Thymus (tissue), 11 donors: ENCODE measurements around the gene CPLX3. TPM values are rescaled to one million over a fixed set of nuclear protein-coding genes. Genes with fewer than 3 reads are reported as not detected.

Source experiments
- DNase-seq, 9 donors: peaks; one replicate each; pipeline ENCODE4 v3.0.0-alpha.2; 2013; ENCODE audit warnings: low spot score in 9 of 9, low read depth in 6 of 9, missing footprints in 1 of 9
- H3K27ac ChIP-seq, 2 donors: one replicate each; pipeline ENCODE4 v1.5.1; 2013; ENCODE audit warnings: control low read depth in 1 of 2, low read depth in 1 of 2, low read length in 1 of 2, mild to moderate bottlenecking in 1 of 2, moderate library complexity in 1 of 2
- H3K27me3 ChIP-seq, 2 donors: one replicate each; pipeline ENCODE4 v1.5.1; 2013; ENCODE audit warnings: low read length in 1 of 2; ENCODE audit not compliant: control insufficient read depth in 2 of 2, insufficient read depth in 1 of 2
- H3K36me3 ChIP-seq, 2 donors: one replicate each; pipeline ENCODE4 v1.5.1; 2013; ENCODE audit warnings: low read length in 1 of 2, mild to moderate bottlenecking in 1 of 2, moderate library complexity in 1 of 2; ENCODE audit not compliant: control insufficient read depth in 2 of 2, insufficient read depth in 2 of 2
- H3K4me1 ChIP-seq, 2 donors: one replicate each; pipeline ENCODE4 v1.5.1; 2013; ENCODE audit warnings: low read length in 2 of 2; ENCODE audit not compliant: control insufficient read depth in 2 of 2, insufficient read depth in 2 of 2
- H3K4me3 ChIP-seq, 2 donors: one replicate each; pipeline ENCODE4 v1.5.1; 2013; ENCODE audit warnings: low read length in 2 of 2, control low read depth in 1 of 2, mild to moderate bottlenecking in 1 of 2
- H3K9me3 ChIP-seq, 2 donors: one replicate each; pipeline ENCODE4 v1.5.1; 2013; ENCODE audit warnings: low read length in 1 of 2, mild to moderate bottlenecking in 1 of 2; ENCODE audit not compliant: control insufficient read depth in 2 of 2, insufficient read depth in 1 of 2
- WGBS: extraction: QIAGEN DNeasy Blood & Tissue Kit; methylation state at CpG from one replicate; pipeline ENCODE4 v1.1.7; 2013; 5-methylcytosine and 5-hydroxymethylcytosine counted together
- polyA plus RNA-seq: library from polyadenylated mRNA; stranded (reverse); fragments of 200-250 nt; gene quantifications from one replicate; pipeline ENCODE4 v1.2.3, GENCODE V29; 2013
- total RNA-seq: library from RNA; stranded (reverse); fragments of 120-200 nt; gene quantifications from one replicate; pipeline ENCODE4 v1.2.4, GENCODE V29; 2013
- donor health status: healthy.

The CPLX3 gene
- total and polyA plus RNA-seq, 2 donors: 0.05 to 1.1 TPM

DNA sequence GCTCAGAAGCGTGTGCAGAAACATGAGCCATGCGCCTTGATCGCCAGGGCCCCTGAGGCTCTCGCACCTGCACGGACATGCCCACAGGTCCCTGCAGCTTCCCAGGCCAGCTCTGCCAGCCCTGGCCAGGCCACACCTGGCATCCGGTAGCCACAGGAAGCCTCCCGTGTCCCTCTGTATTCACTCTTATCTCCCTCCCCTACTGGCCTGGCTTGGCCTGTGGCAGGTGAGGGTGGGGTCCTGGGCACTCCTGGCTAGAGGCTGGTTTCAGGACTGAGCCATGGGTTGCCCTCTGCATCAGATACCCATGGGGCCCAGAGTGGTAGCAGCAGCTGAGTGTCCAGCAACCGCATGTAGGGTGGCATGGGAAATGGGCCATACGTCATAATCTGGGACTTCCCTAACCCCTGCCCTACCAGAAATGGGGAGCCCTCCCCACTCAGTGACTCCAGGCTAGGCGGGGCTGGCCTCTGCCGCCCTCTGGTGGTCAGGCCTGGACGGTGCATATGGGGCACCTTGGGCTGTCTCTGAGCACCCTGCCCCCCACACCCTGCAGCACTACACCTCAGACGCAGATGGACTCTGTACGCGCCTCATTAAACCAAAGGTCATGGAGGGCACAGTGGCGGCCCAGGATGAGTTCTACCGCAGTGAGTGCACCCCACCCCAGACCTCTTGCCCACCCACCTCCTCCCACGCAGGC, 26.4 kb upstream of the CPLX3 start:
- Histone ChIP-seq H3K4me1 (peaks cover 0 to 37% of the 10 kb centered on the region in 2 donors), H3K27ac (peak overlapping the region; percentile 32 to 73), H3K27me3 (no peaks in the 10 kb centered on the region), H3K4me3 (no peak overlapping the region), H3K9me3 (no peaks in the 10 kb centered on the region), H3K36me3 (peaks cover 63 to 73% of the 10 kb centered on the region in 2 donors)
- peak in 5 of 9 donors; percentile 59 to 82 (median 79) for DNase-seq
- 54% methylated on average over 18 of the region's 18 CpGs for WGBS

GRCh38 chr15:74800559-74801094, 25.8 kb upstream of the CPLX3 start:
- Histone ChIP-seq H3K4me3 (no peak overlapping the region), H3K27me3 (no peaks in the 10 kb centered on the region), H3K36me3 (peaks cover 61 to 72% of the 10 kb centered on the region in 2 donors), H3K27ac (no peak overlapping the region), H3K9me3 (no peaks in the 10 kb centered on the region), H3K4me1 (peaks cover 0 to 32% of the 10 kb centered on the region in 2 donors)
- 96% methylated on average over 20 of the region's 20 CpGs for WGBS
- no peak for DNase-seq

DNA sequence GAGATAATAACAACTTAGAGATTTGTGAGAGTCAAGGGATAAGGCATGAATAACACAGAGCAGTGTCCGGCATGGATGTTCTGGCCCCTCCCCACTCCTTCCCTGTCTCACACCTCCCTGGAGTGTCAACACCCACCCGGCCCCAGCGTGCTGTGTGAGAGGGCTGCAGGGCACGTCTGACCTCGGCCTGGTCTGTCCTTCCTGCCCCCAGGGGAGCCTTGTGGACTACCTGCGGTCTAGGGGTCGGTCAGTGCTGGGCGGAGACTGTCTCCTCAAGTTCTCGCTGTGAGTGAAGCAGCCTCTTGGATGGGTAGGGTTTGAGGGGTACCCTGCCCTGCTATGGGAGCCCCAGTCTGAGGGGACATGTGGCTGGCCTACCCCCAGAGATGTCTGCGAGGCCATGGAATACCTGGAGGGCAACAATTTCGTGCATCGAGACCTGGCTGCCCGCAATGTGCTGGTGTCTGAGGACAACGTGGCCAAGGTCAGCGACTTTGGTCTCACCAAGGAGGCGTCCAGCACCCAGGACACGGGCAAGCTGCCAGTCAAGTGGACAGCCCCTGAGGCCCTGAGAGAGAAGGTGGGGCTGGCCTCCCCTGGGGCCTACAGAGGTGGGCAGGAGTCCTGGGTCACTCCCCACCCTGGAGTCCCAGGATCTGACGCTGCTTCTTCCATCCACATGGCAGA, 25.0 kb upstream of the CPLX3 start:
- peaks cover 61 to 72% of the 10 kb centered on the region in 2 donors for H3K36me3 ChIP-seq
- no peaks in the 10 kb centered on the region for H3K9me3 ChIP-seq
- H3K4me3 ChIP-seq: no peak overlapping the region
- no peaks in the 10 kb centered on the region for H3K27me3 ChIP-seq
- 94% methylated on average over 18 of the region's 18 CpGs for WGBS
- H3K4me1 ChIP-seq: peaks cover 0 to 32% of the 10 kb centered on the region in 2 donors
- no peak for DNase-seq
- H3K27ac ChIP-seq: no peak overlapping the region

- H3K4me1 ChIP-seq: peaks cover 0 to 32% of the 10 kb centered on the region in 2 donors
- peaks cover 61 to 72% of the 10 kb centered on the region in 2 donors for H3K36me3 ChIP-seq
These were observed 24.1 kb upstream of the CPLX3 start for GRCh38 chr15:74802290-74802689.

GRCh38 chr15:74802862-74803447, 23.5 kb upstream of the CPLX3 start:
- 96% methylated on average over 31 of the region's 31 CpGs for WGBS
- Histone ChIP-seq H3K4me1 (peaks cover 0 to 26% of the 10 kb centered on the region in 2 donors), H3K27ac (no peak overlapping the region), H3K4me3 (no peak overlapping the region), H3K9me3 (no peaks in the 10 kb centered on the region), H3K27me3 (no peaks in the 10 kb centered on the region), H3K36me3 (peaks cover 61 to 72% of the 10 kb centered on the region in 2 donors)
- DNase-seq: no peak

More at GRCh38 chr15:74802290-74802689, 24.1 kb upstream of the CPLX3 start:
- no peaks in the 10 kb centered on the region for H3K27me3 ChIP-seq
- H3K27ac ChIP-seq: no peak overlapping the region
- H3K4me3 ChIP-seq: no peak overlapping the region
- DNase-seq: no peak
- WGBS: 96% methylated on average over 20 of the region's 20 CpGs
- no peaks in the 10 kb centered on the region for H3K9me3 ChIP-seq

DNA sequence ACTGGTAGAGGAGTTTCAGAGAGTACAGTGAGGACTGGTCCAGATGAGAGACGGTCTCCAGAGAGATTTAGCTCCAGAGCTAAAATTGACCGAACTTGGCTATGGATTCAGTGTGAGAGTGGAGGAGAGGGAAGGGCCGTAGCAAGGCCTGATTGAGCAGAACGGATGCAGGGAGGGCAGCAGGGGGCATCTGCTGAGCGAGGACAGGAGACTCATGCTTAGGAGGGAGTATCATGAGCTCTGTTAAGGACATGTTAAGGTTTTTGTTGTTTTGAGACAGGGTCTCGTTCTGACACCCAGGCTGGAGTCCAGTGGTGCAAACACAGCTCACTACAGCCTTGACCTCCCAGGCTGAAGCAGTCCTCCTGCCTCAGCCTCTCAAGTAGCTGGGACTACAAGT, 21.5 kb upstream of the CPLX3 start:
- Histone ChIP-seq H3K27ac (no peak overlapping the region), H3K4me3 (no peak overlapping the region), H3K27me3 (no peaks in the 10 kb centered on the region), H3K36me3 (peaks cover 44 to 52% of the 10 kb centered on the region in 2 donors), H3K4me1 (peaks cover 0 to 7% of the 10 kb centered on the region in 2 donors), H3K9me3 (no peaks in the 10 kb centered on the region)
- WGBS: 87% methylated on average over 6 of the region's 6 CpGs
- DNase-seq: no peak

GRCh38 chr15:74807282-74807681, 19.1 kb upstream of the CPLX3 start:
- Histone ChIP-seq H3K36me3 (peaks cover 21 to 29% of the 10 kb centered on the region in 2 donors), H3K4me1 (no peaks in the 10 kb centered on the region), H3K27me3 (no peaks in the 10 kb centered on the region), H3K9me3 (no peaks in the 10 kb centered on the region), H3K27ac (no peak overlapping the region), H3K4me3 (no peak overlapping the region)
- WGBS: 86% methylated on average over 5 of the region's 5 CpGs
- no peak for DNase-seq

GRCh38 chr15:74808078-74808839, 18.2 kb upstream of the CPLX3 start:
- no peak for DNase-seq

More at GRCh38 chr15:74808078-74808839, 18.2 kb upstream of the CPLX3 start:
- WGBS: 90% methylated on average over 18 of the region's 18 CpGs
- H3K36me3 ChIP-seq: peaks cover 11 to 19% of the 10 kb centered on the region in 2 donors
- H3K4me3 ChIP-seq: no peak overlapping the region
- H3K27ac ChIP-seq: no peak overlapping the region
- no peaks in the 10 kb centered on the region for H3K27me3 ChIP-seq
- no peaks in the 10 kb centered on the region for H3K4me1 ChIP-seq
- H3K9me3 ChIP-seq: no peaks in the 10 kb centered on the region
